NCI-H2107 (cell line): ENCODE measurements around the gene PHKB.

Source experiments
- DNase-seq: peaks from one replicate; lab custom pipeline; 2025; lab: John Stamatoyannopoulos, UW

The PHKB gene

DNA sequence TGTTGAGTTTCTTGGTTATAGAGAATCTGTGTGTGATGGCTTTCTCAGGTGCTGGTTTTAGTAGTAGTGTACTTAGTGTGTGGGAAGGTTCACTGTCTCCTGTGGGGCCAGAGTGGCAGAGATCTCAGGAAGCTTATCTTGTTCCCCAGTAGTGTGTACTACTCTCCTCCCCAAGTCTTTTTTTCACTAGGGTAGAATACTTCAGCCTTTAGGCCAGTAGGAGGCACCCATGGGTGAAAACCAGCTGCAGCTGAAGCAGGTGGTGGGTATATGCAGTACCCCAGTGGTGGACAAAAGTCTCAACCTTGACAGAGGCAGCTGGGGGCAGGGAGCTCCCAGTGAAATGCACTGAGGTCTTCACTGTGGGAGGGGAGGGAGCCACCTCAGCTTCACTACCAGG lies 109.9 kb downstream of the PHKB start:
- DNase-seq = no peak

DNA sequence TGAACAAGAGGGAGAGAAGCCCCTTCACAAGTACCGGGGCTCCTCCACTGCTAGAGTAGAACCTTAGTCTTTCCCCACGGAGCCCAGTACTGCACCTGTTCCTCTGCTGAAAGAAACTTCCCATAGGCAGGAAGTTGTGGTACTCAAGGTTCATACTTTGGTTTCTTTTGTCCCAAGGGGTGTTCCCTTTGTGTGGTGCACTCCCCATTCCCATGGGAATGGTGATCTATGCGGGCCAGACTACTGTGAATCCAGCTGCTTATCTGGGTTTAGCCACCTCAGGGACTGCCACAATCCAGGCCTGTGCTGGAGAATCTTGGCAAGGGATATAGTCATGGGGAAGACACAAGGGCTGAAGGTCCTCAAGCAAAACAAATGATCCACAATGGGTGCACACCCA lies 110.6 kb downstream of the PHKB start:
- DNase-seq = no peak

DNA sequence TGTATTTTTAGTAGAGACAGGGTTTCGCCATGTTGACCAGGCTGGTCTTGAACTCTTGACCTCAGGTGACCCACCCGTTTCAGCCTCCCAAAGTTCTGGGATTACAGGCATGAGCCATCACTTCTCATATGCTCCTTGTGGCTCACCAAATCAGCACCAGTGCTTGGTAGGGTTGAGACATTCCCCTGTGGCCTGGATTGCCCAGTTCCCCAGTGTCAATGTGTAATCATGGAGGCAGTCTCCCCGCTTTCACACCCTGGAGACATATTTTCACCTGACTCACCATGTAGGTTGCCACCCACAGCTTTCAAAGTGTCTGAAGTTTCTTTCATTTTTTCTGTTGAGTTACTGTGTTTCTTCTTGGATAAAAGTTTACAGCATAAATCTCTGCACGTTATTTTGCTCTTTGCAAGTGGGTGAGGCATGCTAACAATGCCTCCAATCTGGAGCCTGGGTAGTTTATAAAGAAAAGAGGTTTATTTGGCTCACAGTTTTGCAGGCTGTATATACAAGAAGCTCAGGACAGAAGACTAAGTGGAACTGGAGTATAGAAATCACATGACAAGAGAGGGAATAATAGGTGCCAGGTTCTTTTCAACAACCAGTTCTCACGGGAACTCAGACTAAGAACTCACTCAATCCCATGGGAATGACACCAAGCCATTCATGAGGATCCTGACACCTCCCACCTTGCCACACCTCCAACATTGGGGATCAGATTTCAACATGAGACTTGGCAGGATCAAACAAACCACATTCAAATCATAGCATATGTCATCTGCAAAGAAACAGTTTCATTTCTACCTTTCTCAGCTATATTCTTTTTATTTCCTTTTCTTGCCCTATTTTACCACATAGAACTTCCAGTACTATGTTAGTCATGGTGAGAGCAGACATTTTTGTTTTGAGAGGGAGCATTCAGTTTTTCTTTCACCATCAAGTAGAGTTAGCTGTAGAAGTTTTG lies 113.2 kb downstream of the PHKB start:
- no peak for DNase-seq

DNA sequence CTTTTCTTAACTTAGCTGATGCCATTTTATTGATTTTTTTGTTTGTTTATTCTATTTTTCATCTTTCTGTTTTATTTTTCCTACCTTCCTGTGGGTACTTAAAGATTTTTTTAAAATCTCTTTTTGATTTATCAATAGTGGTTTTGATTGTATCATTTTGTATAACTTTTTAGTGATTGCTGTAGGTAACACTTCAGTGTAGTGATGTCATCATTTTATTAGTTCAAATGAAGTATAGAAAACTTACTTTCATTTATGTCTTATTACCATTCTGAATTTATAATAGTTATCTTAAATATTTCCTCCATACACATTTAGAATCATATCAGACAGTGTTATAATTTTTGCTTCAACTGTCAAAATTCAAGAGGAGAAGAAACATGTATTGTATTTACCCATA lies 115.9 kb downstream of the PHKB start:
- no peak for DNase-seq

DNA sequence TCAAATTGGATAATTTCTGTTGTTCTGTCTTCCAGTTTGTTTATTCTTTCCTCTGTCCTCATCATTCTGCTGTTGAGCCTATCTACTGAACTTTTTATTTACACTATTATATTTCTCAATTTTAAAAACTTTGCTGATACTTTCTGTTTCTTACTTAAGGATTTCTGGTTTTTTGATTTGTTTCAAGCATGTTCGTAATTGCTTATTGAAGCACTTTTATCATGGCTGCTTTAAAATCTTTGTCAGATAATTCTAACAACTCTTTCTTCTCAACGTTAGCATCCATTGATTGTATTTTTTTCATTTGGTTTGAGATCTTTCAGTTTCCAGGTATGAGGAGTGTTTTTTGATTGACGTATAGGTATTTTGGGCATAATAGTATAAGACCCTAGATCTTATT lies 116.9 kb downstream of the PHKB start:
- DNase-seq = no peak

DNA sequence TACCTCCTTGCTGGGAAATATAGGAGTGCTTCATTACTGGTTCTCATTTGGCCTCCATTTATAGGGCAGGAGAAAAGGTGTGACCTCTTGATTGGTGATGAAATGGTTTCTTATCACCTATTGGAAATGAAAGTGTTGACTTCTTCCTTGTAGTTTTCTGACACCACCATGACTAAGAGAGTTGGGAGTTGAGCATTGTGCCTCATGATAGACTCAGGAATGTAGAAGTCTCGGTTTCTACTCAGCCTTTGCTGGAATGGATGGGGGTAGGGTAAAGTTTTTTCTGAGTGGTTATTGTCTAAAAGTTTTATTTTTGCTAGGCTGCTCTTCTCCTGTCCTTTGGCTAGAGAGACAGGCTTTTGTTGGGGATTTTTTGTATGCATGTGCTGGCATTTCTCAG lies 117.4 kb downstream of the PHKB start:
- DNase-seq = no peak

DNA sequence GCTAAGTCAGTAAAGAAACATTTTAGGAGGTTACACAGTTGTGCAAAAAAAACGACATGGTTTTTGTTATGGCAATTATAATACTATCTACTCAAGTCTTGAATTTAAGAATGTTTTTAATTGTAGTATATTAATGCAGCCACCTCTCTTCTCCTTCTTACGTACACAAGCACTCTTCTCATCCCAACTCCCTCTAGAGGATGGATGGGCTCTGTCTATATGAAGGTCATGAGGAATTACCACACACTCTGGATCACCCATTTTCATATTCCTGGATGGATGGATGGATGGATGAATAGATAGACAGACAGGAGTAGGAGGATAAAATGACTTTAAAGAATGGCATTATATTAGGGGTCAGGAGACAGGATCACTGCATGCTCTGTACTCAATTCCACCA lies 120.0 kb downstream of the PHKB start:
- DNase-seq = no peak

DNA sequence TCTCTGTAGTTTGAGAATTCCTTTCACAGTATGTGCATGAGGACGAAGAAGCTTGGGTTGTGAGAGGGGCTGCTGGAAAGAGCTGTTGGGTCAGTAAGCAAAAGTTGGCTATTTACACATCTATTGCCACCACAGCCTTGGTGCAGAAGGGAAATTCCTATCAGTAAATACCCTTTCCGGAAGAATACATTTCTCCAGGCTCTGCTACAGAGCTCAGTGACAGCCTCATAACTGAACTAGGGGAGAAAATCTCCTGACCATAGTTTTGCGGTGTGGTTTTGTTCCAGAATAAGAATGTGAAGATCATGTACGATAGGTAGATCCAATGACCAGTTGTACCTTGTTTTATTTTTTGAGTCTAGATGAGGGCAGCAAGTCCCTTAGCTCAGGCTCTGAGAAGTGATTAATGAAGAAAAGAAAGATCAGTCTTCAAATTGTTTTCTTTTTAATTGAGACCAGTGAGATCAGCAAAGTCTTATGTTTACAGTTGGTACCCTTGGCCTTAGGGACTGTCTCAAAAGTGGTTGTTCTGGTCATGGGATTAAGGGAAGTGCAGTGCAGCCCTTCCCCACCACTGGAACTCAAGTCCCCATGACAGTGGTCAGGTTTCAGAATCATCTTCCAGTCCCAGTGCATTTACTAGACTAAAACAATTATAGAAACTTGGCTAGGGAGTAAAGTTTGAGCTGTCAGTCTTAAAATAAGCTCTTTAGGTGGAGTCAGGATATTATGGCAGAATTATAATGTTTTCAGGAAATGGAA lies 123.5 kb downstream of the PHKB start:
- DNase-seq = no peak

DNA sequence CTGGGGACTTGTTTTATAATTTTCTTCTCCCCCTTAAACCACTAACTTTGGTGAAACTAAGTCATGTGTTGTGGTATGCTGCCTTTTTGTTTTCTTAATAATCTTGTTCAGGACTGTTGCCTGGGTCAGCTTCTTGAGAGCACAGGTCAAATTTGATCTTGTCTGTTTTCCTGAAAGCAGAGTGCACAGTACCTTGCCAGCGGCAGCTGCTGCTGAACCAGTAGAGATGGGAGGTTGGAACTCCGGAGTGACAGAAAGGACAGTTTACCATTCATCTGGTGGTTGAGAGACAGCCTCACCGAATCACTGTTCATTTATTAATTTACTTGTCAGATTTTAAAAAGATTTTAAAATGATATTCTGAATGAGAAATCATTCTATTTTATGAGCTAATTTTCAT lies 125.0 kb downstream of the PHKB start:
- no peak for DNase-seq

DNA sequence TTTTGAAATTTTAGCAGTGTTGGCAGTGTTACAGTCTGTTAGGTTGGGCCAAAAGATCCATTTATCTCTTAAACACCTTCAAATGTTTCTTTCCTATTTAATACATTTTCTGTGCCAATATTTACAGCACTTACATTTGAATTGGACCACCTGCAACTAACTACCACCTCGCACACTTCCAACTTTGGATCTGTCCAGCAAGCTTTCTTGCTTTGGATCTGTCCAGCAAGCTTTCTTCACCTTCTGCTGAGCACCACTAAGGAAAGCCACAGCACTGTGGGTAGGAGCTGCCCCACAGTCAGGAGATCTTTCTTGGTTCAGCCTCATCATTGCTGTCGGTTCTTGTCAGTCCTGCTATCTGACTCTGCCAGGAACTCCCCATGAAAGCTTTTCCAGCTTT lies 129.3 kb downstream of the PHKB start:
- DNase-seq = no peak

DNA sequence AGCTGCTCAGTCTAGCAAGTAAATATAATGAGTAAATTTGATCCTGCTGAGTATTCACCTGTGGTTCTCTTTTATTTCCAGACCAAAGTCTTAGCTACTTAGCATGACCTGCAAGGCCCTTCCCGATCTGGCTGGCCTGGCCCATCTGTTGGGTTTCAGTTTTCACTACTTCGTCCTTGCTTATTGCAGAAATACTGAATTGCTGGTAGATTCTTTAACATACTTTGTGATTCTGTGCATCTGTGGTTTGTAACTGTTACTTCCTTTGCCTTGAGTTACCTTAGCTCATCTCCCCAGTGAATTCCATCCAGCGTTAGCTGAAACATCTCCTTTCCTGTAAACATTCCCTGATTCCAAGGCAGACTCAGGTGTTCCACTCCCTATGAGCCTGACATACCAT lies 131.1 kb downstream of the PHKB start:
- DNase-seq = no peak

DNA sequence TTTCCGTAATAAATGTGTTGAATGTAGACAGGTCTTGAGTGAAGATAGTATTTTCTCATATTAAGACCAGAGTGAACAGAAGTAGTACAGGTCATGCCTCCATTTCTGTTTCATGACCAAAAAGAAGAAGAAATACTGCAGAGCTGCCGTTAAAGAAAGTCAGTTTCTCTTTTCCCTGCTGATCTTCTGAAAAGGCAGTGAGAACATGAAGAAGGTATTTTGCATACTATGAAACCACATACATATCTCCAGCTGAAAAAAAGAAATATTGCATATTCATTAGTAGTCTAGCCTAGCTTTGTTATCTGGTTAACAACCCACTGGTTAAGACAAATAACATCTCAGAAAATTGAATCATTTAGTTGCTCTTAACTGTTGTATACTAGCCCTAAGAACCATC lies 138.4 kb downstream of the PHKB start:
- no peak for DNase-seq

DNA sequence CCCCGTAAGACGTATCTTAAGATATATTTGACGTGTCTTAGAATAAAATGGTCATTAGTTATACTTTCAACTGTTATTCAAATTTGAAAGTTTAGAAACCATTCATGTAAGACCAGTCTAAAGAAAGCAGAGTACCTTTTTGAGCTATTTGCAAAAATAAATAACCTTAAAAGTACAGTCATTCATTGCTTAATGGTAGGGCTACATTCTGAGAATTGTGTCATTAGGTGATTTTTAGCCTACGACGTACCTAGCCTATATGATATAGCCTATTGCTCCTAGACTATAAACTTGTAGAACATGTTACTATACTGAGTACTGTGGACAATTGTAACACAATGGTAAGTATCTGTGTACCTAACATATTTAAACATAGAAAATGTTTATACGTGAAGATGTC lies 139.2 kb downstream of the PHKB start:
- DNase-seq = no peak

DNA sequence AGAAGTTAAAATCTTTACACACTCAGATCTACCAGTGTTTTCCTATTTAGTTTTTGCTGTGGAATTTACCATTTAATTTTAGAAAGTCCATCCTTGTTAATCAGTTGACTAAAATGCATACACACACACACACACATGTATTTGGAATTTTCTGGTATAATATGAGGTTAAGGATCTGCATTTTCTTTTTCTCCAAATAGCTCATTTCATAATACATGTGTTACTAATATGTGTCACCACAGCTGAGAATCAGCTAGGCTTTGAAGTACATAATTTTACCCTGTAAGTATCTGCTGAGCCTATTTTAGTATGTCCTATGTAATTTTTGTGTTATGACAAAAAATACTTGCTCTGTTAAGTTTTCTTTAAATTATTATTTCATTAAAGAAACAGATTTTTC lies 143.2 kb downstream of the PHKB start:
- no peak for DNase-seq

DNA sequence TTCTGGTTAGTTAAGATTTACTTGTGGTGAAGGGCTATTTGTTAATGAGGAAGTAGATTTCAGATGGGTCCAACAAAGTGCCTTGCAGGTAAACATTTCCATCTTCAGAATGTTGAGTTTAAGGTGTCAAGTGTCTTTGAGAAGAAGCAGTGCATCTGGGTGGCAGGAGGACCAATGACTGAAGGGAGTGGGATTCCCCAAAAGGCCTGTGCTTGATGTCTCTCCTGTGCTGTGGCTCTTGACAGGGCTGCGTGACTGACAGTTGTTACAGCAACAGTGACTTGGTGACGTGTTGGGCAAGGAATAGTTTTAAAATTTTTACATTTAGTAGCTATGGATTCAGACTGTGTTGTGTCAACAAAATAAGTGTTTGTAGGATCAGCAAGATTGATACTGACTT lies 149.9 kb downstream of the PHKB start:
- no peak for DNase-seq

DNA sequence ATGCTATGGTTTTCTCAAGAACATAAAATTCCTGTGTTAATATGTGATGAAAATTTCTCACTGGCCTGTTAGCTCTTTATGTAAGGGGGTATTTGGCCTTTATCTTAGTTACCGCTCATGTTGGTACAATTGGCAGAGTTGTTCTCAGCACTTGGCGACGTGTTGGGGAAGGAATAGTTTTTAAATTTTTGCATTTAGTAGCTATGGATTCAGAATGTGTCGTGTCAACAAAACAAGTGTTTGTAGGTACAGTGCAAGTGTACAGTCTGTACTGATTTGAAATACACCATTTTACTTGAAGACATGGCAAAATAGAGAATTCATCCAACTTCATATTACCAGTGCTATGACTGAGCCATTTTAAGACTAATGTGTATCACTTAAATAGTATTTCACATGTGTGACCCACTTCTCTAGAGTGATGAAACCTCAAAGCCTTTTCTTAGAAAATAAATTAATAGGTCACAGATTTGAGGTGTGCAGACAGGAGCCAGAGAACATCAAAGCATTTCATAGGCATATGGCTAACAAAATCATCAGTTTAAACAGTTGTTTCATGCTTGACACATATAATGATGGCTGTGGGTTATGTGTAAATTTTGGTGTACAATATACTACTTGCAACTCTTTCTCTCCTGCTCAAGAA lies 150.8 kb downstream of the PHKB start:
- DNase-seq = no peak

DNA sequence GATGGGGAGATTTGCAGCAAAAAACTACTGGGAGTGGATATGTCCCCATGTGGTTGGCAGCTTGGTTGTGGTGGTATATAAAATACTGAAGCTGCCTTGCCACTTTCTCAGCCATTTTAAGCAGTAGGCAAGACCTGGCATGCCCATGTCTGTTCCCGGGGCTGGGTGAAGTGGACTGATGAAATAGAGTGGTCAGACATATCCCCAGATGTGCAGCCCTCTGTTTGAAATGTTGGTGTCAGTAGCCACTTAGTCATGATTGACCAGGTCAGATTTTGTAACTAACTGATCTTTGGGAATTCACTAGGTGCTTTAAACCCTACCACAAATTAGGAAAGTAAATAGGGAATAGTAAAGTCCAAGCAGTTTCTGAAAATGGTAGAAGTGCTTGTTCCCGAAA lies 151.6 kb downstream of the PHKB start:
- DNase-seq = no peak

DNA sequence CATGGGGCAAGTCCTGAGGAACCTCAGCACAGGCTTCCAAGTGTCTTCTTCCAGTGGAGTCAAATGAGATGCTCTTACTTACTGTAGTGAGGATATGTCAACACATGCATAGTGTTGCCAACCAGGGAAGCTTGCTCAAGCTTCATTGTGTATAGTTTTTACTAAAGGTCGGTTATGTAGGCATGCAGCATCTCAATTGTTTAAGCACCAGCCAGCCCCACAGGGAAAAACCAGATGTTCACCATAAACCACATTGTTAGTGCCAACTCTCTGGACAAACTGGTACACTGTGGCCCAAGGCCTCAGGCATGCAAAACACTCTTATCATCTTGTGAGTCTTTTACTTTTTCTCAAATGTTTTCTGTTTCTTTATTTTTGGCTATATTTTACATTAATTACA lies 152.1 kb downstream of the PHKB start:
- DNase-seq = no peak

DNA sequence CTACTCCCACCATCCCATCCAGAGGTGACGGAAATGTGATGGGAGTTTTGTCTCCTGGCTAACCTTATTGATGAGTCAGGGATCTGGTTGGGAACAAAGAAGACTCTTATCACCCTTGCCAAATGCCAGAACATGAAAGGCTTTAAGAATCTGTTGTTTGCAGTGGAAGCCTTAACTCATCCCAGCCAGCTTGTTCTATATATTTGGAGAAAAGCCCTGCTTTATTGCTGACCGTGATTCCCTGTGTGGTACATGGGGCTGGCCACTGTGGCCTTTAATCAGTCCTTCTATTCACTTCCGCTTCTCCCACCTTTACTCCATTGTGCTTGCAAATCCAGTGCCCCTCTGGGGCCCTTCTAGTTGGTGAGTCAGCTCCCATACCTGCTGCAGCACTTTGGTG lies 156.6 kb downstream of the PHKB start:
- DNase-seq = no peak

DNA sequence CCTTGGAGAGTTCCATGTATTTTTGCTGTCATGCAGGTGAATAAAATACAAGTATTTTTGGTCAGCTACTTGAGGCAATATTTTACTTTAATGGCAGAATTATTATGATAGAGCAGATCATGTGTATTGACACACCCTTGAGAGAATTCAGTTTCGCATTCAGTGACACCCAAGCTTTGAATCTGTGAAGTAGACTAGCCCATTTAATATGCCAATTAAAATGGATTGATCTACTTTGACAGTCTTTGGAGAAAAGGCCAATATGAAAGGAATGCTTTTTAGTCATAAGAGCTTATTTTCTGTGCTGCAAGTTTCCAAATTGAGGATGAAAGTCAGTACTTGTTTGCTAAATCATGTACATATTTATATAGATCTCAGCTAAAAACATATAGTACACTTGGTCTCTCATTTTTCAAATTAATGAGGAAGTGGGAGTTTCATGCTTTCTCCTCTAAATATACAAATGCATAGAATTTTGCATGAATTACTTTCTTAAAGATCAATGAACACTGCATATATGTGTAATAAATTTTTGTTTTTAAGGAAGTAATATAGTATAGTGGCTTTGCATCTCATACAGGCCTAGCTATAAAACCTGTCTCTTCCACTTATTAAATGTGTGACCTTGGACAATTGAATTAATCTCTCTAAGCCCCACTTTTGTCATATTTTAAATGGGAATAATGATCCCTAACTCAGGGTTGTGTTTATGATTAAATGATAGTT lies 161.5 kb downstream of the PHKB start:
- no peak for DNase-seq

DNA sequence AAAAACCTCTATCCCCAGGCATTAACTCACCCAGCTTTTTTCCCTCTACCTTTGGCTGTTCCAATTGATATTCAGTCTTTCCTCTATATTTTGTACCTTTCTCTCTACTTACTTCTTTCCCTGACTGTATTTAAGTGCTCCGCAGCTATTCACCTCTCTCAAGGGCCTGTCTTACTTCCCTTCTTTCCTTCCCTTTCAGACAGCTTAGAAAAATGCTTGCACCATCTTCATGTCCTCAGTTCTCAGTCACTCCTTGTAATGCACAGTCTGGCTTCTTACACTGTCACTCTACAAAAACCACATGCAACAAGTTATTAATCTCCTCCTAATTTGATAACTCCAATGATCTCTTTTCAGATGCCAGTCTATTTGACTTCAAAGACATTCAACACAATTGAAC lies 163.4 kb downstream of the PHKB start:
- no peak for DNase-seq

DNA sequence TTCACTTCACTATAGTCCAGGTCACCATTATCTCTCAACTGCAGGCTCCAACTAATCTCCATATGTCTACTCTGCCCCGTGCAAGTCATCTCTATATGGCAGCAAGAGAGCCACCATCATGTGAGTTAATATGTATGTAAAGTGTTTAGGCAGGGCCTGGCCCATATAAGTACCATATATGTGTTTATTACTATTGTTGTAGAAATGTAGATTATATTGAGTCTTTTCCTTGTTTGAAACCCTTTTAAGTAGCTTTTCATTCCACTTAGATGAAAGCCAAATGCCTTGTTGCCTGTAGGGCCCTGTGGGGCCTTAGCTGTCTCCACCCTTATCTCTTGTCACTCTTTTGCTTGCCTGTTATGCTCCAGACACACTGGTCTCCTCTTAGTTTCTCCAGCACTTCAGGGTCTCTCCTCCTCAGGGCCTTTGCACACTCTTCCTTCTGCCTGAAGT lies 164.0 kb downstream of the PHKB start:
- no peak for DNase-seq
